ENCODE data around the gene TMED10.
A peak's percentile ranks its signal among the peaks of the same experiment; 100 is the strongest.

Gene TMED10

DNA sequence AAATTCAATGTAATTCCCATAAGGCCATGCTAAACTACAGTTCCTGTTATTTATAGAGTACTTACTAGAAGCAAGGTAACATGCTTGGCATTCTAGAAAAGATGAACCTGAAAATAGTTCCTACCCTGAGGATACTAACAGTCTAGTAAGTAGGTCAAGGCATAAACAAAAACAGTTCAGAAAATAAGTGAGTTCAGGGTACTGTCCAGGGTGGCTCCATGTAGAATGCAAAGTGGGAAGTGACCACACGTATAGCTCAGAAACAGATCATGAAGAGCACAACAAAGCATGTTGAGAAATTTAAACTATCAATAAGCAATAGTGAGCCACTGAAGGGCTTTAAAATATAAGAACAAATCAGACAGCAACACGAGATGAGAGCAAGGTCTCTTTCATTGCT is 2.3 kb downstream of the TMED10 start:
- Histone ChIP-seq H3K79me2 (ENCODE audit: insufficient read depth, low read depth) (peaks cover 56% of the 10 kb centered on the region), H4K20me1 (ENCODE audit: insufficient read depth) (no peaks in the 10 kb centered on the region), H3K4me1 (ENCODE audit: low read depth, poor library complexity, severe bottlenecking) (peaks cover 23% of the 10 kb centered on the region), H3K27me3 (ENCODE audit: insufficient read depth, low read depth) (no peaks in the 10 kb centered on the region), H3K4me3 (IDR thresholded peaks at IDR 0.05; ENCODE audit: insufficient read depth, low read depth, low read length) (no peak overlapping the region), H3K36me3 (ENCODE audit: insufficient read depth) (no peaks in the 10 kb centered on the region), H2AFZ (ENCODE audit: low read depth) (no peak overlapping the region), H3K4me2 (peak overlapping the region; percentile 82; the same call in 1 of the 2 replicates), H3K27ac (no peak overlapping the region), H3K9ac (no peak overlapping the region)
- TF ChIP-seq, protein P1, sequence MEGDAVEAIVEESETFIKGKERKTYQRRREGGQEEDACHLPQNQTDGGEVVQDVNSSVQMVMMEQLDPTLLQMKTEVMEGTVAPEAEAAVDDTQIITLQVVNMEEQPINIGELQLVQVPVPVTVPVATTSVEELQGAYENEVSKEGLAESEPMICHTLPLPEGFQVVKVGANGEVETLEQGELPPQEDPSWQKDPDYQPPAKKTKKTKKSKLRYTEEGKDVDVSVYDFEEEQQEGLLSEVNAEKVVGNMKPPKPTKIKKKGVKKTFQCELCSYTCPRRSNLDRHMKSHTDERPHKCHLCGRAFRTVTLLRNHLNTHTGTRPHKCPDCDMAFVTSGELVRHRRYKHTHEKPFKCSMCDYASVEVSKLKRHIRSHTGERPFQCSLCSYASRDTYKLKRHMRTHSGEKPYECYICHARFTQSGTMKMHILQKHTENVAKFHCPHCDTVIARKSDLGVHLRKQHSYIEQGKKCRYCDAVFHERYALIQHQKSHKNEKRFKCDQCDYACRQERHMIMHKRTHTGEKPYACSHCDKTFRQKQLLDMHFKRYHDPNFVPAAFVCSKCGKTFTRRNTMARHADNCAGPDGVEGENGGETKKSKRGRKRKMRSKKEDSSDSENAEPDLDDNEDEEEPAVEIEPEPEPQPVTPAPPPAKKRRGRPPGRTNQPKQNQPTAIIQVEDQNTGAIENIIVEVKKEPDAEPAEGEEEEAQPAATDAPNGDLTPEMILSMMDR (conservative IDR thresholded peaks at IDR 0.05; ENCODE audit: low read depth, low read length), result no peak

DNA sequence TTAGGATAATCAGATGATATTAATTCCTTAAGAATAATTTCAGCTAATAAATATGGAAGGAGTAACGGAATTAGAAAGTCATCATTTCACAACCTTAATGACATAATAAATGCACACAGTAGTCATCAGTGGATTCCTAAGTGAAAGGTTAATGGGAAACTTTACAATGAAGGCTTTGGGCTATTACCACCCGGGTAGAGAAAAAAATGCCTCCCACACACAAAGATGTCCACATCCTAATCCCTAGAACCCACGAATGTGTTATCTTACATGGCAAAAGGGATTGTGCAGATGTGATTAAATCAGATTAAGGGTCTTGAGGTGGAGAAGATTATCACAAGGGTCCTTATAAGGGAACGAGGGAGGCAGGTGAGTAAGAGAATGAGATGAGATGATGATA is 5.6 kb downstream of the TMED10 start:
- H3K4me1 ChIP-seq (ENCODE audit: low read depth, poor library complexity, severe bottlenecking), result peaks cover 19% of the 10 kb centered on the region

DNA sequence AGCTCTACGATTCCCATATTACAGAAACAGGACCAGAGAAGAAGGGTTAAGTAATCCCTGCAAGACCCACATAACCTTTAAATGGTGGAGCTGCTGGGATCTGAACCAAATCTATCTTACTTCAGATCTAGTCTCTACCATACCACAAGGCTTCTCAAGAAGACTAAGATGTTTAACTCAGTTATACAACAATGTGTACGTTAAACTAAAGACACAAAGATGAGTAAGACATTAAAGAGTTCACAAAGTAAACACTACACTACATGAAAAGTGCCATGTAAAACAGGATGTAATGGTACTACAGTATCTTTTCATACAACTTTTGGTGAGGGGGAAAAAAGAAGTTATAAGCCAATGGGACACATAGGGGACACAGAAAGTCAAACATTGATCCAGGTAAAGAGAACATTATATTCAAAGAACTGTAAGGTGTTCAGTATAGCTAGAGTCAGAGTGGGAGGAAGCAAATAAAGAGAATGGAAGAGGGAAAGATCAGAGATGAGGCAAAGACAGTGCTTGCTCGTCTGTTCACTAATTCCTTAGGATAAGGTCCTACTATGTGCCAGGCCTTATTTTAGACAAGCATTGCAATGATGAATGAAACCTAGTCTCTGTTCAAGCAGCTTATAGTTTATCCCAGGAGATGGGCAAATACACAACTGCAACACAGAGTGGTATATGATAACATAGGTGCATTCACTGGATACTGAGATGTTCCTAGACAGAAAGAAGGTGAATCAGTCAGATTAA is 7.7 kb downstream of the TMED10 start:
- Histone ChIP-seq H3K4me3 (IDR thresholded peaks at IDR 0.05; ENCODE audit: insufficient read depth, low read depth, low read length) (no peak overlapping the region), H3K27ac (no peak overlapping the region), H3K9ac (no peak overlapping the region), H3K36me3 (ENCODE audit: insufficient read depth) (no peaks in the 10 kb centered on the region), H3K79me2 (ENCODE audit: insufficient read depth, low read depth) (peaks cover 61% of the 10 kb centered on the region; the same call in 1 of the 2 replicates), H2AFZ (ENCODE audit: low read depth) (no peak overlapping the region), H3K4me1 (ENCODE audit: low read depth, poor library complexity, severe bottlenecking) (peaks cover 4% of the 10 kb centered on the region), H4K20me1 (ENCODE audit: insufficient read depth) (no peaks in the 10 kb centered on the region), H3K27me3 (ENCODE audit: insufficient read depth, low read depth) (no peaks in the 10 kb centered on the region), H3K4me2 (no peak overlapping the region)
- TF ChIP-seq, protein P1 (conservative IDR thresholded peaks at IDR 0.05; ENCODE audit: low read depth, low read length), result no peak

More for the DNA sequence above, 5.6 kb downstream of the TMED10 start:
- H3K4me3 ChIP-seq (IDR thresholded peaks at IDR 0.05; ENCODE audit: insufficient read depth, low read depth, low read length), result no peak overlapping the region
- H4K20me1 ChIP-seq (ENCODE audit: insufficient read depth), result no peaks in the 10 kb centered on the region
- peaks cover 80% of the 10 kb centered on the region for H3K79me2 ChIP-seq (ENCODE audit: insufficient read depth, low read depth)
- H2AFZ ChIP-seq (ENCODE audit: low read depth), result no peak overlapping the region
- H3K4me2 ChIP-seq, result no peak overlapping the region
- no peaks in the 10 kb centered on the region for H3K36me3 ChIP-seq (ENCODE audit: insufficient read depth)
- H3K27me3 ChIP-seq (ENCODE audit: insufficient read depth, low read depth), result no peaks in the 10 kb centered on the region
- H3K27ac ChIP-seq, result no peak overlapping the region
- TF ChIP-seq, protein P1 (conservative IDR thresholded peaks at IDR 0.05; ENCODE audit: low read depth, low read length), result no peak
- no peak overlapping the region for H3K9ac ChIP-seq

DNA sequence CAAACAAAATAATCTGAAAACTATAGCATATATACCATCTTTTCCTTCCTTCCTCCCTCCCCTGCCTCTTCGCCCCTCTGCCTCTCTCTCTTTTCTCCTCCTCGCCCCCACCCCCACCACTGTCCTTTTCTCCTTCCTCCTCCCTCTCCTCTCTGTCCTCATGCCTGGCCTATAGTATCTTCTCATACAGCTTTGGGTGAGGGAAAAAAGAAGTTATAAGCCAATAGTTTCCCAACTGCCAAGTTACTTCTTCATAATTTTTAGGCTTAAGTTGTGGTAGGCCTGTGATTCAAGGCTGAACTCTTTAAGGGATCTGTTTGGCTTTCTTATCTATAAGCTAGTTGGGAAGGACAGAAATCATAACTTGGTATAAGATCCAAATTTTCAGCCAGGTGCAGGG is 9.1 kb downstream of the TMED10 start:
- Histone ChIP-seq H3K36me3 (ENCODE audit: insufficient read depth) (no peaks in the 10 kb centered on the region), H3K4me1 (ENCODE audit: low read depth, poor library complexity, severe bottlenecking) (no peaks in the 10 kb centered on the region), H3K79me2 (ENCODE audit: insufficient read depth, low read depth) (peaks cover 49% of the 10 kb centered on the region; the same call in 1 of the 2 replicates), H3K9ac (no peak overlapping the region), H3K27me3 (ENCODE audit: insufficient read depth, low read depth) (no peaks in the 10 kb centered on the region), H3K4me2 (no peak overlapping the region), H4K20me1 (ENCODE audit: insufficient read depth) (no peaks in the 10 kb centered on the region), H2AFZ (ENCODE audit: low read depth) (no peak overlapping the region), H3K4me3 (IDR thresholded peaks at IDR 0.05; ENCODE audit: insufficient read depth, low read depth, low read length) (no peak overlapping the region), H3K27ac (no peak overlapping the region)
- TF ChIP-seq, protein P1 (conservative IDR thresholded peaks at IDR 0.05; ENCODE audit: low read depth, low read length), result no peak
